Stomach (tissue), 9 donors: ENCODE measurements around the gene SLF1. TPM values are rescaled to one million over a fixed set of nuclear protein-coding genes. Genes with fewer than 3 reads are reported as not detected.

Experiments used
- DNase-seq, 2 donors: peaks; one replicate each; pipeline versions ENCODE4 v3.0.0 to v3.0.0-alpha.2; 2013 to 2019
- H3K27ac ChIP-seq, 5 donors: fragments of 200-600 bp in 4 of 5; sonication (generic) in 4 of 5; one replicate each; pipeline ENCODE4 v1.5.1; 2013 to 2019; ENCODE audit warnings: mild to moderate bottlenecking in 1 of 5, moderate library complexity in 1 of 5
- H3K27me3 ChIP-seq, 3 donors: fragments of 200-600 bp; sonication (generic); one replicate each; pipeline ENCODE4 v1.5.1; 2017 to 2019; ENCODE audit warnings: mixed run types in 1 of 3
- H3K36me3 ChIP-seq, 4 donors: fragments of 200-600 bp; sonication (generic); 1 replicate in 3 of 4; 2 replicates in 1 of 4; pipeline ENCODE4 v1.5.1; 2016 to 2019
- H3K4me1 ChIP-seq, 4 donors: fragments of 200-600 bp; sonication (generic); one replicate each; pipeline ENCODE4 v1.5.1; 2016 to 2019
- H3K4me3 ChIP-seq, 4 donors: fragments of 200-600 bp; sonication (generic) in 3 of 4; one replicate each; pipeline ENCODE4 v1.5.1; 2016 to 2019; ENCODE audit warnings: mild to moderate bottlenecking in 1 of 4
- H3K9me3 ChIP-seq, 4 donors: fragments of 200-600 bp; sonication (generic); one replicate each; pipeline ENCODE4 v1.5.1; 2016 to 2019
- CTCF ChIP-seq, 7 experiments: fragments of 450-650 bp in 4 of 7; fragments of 200-600 bp in 3 of 7; sonication (generic) in 3 of 7; IDR thresholded peaks; one replicate each; pipeline ENCODE4 v1.5.1; 2016 to 2019; ENCODE audit warnings: antibody characterized with exemption in 7 of 7, control low read depth in 2 of 7, mild to moderate bottlenecking in 1 of 7
- EP300 ChIP-seq: sonication (generic); formaldehyde crosslinking; IDR thresholded peaks from one replicate; pipeline ENCODE4 v1.6.1; 2017; ENCODE audit warnings: antibody characterized with exemption
- POLR2A ChIP-seq, 4 donors: fragments of 450-650 bp; IDR thresholded peaks; one replicate each; pipeline ENCODE4 v1.6.1; 2016; ENCODE audit warnings: antibody characterized with exemption in 4 of 4, control low read depth in 2 of 4, mild to moderate bottlenecking in 1 of 4, moderate library complexity in 1 of 4
- POLR2AphosphoS5 ChIP-seq, 3 donors: sonication (generic); formaldehyde crosslinking; IDR thresholded peaks; one replicate each; pipeline ENCODE4 v1.6.1; 2016; ENCODE audit warnings: antibody characterized with exemption in 3 of 3
- WGBS, 5 donors: extraction: QIAGEN DNeasy Blood & Tissue Kit in 3 of 5; methylation state at CpG; one replicate each; pipeline versions ENCODE4 v1.1.5 to v1.1.7; 2013 to 2018; 5-methylcytosine and 5-hydroxymethylcytosine counted together
- intact Hi-C: fragments of 100-400 bp; cut with DNase I; formaldehyde crosslinking; loops from one replicate; pipeline ENCODE4 v1.15.1; 2023; ENCODE audit warnings: low total_unique reads
- polyA plus RNA-seq, 3 donors: library from polyadenylated mRNA; stranded (reverse); fragments of 200-250 nt; gene quantifications; one replicate each; pipeline ENCODE4 v1.2.3, GENCODE V29; 2013
- total RNA-seq, 5 donors: library from RNA; depleted of rRNA; stranded (reverse); fragments of >200 nt; gene quantifications; one replicate each; pipeline versions ENCODE4 v1.1.0 to v1.2.3, GENCODE V29; 2014 to 2016
- donor health status: healthy with polysubstance abuse.
- donor health status: Bipolar disorder and iron deficiency.
- donor health status: healthy.

Gene SLF1
- total and polyA plus RNA-seq, 8 donors, result 0.58 to 53.1 (median 5.2) TPM

- TF ChIP-seq CTCF (IDR thresholded peaks at IDR 0.05) (no peak), EP300 (no peak)
- WGBS, 5 donors, result 93 to 98% (median 96%) methylated on average over 3 of the region's 3 CpGs
- intact Hi-C loops, result no loop called here
These were observed 2.6 kb upstream of the SLF1 start for GRCh38 chr5:94615862-94616261.

GRCh38 chr5:94618029-94618492 lies 408 bp upstream of the SLF1 start:
- 0 to 1% (median 0%) methylated on average over 23 of the region's 23 CpGs for WGBS, 5 donors
- H3K36me3 ChIP-seq, result no peaks in the 10 kb centered on the region
- intact Hi-C loops, result no loop called here
- no peaks in the 10 kb centered on the region for H3K9me3 ChIP-seq
- H3K27ac ChIP-seq, result peak overlapping the region; percentile 68 to 87 (median 83)
- TF ChIP-seq POLR2AphosphoS5 (IDR thresholded peaks at IDR 0.05) (peak in 2 of 3 donors; percentile 51 to 65), EP300 (no peak), CTCF (IDR thresholded peaks at IDR 0.05) (no peak), POLR2A (IDR thresholded peaks at IDR 0.05) (no peak)
- H3K4me3 ChIP-seq, result peak overlapping the region; percentile 70 to 97 (median 84)
- peak; percentile 74 to 77 for DNase-seq
- no peaks in the 10 kb centered on the region for H3K27me3 ChIP-seq
- peaks cover 6 to 41% (median 21%) of the 10 kb centered on the region in 4 donors for H3K4me1 ChIP-seq

More at GRCh38 chr5:94615862-94616261, 2.6 kb upstream of the SLF1 start:
- no peak overlapping the region for H3K27ac ChIP-seq
- peaks cover 6 to 36% (median 21%) of the 10 kb centered on the region in 4 donors for H3K4me1 ChIP-seq
- H3K27me3 ChIP-seq, result no peaks in the 10 kb centered on the region
- no peak overlapping the region for H3K4me3 ChIP-seq
- no peaks in the 10 kb centered on the region for H3K36me3 ChIP-seq
- no peak for DNase-seq
- H3K9me3 ChIP-seq, result no peaks in the 10 kb centered on the region

- H3K27ac ChIP-seq, result no peak overlapping the region
- intact Hi-C loops, result no loop called here
- no peaks in the 10 kb centered on the region for H3K27me3 ChIP-seq
- no peak overlapping the region for H3K4me3 ChIP-seq
- no peaks in the 10 kb centered on the region for H3K9me3 ChIP-seq
- no peaks in the 10 kb centered on the region for H3K36me3 ChIP-seq
- 81 to 93% (median 92%) methylated on average over 5 of the region's 5 CpGs for WGBS, 5 donors
- TF ChIP-seq POLR2AphosphoS5 (IDR thresholded peaks at IDR 0.05) (no peak), POLR2A (IDR thresholded peaks at IDR 0.05) (no peak), EP300 (no peak), CTCF (IDR thresholded peaks at IDR 0.05) (no peak)
- H3K4me1 ChIP-seq, result peaks cover 6 to 41% (median 20%) of the 10 kb centered on the region in 4 donors
- no peak for DNase-seq
These were observed 1.8 kb downstream of the SLF1 start for GRCh38 chr5:94620256-94620655.

- intact Hi-C loops, result no loop called here
- H3K4me3 ChIP-seq, result no peak overlapping the region
- no peak for DNase-seq
- no peak overlapping the region for H3K27ac ChIP-seq
- no peaks in the 10 kb centered on the region for H3K27me3 ChIP-seq
- no peaks in the 10 kb centered on the region for H3K36me3 ChIP-seq
- H3K9me3 ChIP-seq, result no peaks in the 10 kb centered on the region
- H3K4me1 ChIP-seq, result peaks cover 6 to 36% (median 20%) of the 10 kb centered on the region in 4 donors
- no peak for TF ChIP-seq CTCF (IDR thresholded peaks at IDR 0.05)
- TF ChIP-seq POLR2A (IDR thresholded peaks at IDR 0.05), result no peak
- no peak for TF ChIP-seq EP300
- no peak for TF ChIP-seq POLR2AphosphoS5 (IDR thresholded peaks at IDR 0.05)
- 62 to 77% (median 75%) methylated on average over 5 of the region's 5 CpGs for WGBS, 5 donors
These were observed 3.3 kb downstream of the SLF1 start for GRCh38 chr5:94621763-94622162.
